Measurements from ENCODE around the gene MAP6D1. TPM values are rescaled to one million over a fixed set of nuclear protein-coding genes. Genes with fewer than 3 reads are reported as not detected.

The MAP6D1 gene
- total and polyA plus RNA-seq, 2 donors from 2014 or later: 1.4 to 1.5 TPM

DNA sequence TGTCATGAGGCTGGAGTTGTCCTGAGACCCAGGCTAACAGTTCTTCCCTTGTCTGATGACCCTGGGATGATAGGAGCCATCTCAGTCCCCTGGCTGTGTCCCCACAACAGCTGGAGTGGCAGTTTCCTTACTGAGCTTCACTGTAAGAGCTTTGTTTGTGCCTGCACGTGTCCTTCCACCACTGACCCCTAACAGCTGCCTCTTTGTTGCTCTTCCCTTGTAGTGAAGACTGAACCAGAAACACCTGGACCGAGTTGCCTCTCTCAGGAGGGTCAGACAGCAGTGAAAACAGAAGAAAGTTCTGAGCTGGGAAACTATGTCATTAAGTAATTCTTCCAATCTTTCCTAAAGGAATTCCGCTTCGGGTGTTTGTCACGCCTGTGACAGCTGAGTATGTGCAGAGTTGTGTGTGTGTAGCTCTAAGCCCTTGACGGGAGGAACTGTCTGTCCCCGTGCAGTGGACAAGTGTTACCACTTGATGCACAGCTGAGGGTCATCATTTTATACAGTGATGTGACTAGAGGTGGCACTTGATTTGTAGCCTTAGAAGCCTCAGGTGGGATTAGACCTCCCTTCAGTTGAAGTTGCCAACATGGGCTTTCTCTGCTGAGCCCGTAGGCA, 25.0 kb downstream of the MAP6D1 start:
- Histone ChIP-seq H3K27ac (ENCODE audit: low read depth in 2 of 2, low read length in 2 of 2) (no peak overlapping the region), H3K36me3 (ENCODE audit: control insufficient read depth in 2 of 3, insufficient read depth in 3 of 3, low read length in 3 of 3) (peaks cover 4 to 39% (median 37%) of the 10 kb centered on the region in 3 donors), H3K4me3 (ENCODE audit: low read length in 3 of 3) (no peak overlapping the region), H3K4me1 (ENCODE audit: control insufficient read depth in 2 of 3, insufficient read depth in 2 of 3, low read depth in 1 of 3, low read length in 3 of 3) (no peaks in the 10 kb centered on the region), H3K9me3 (ENCODE audit: control insufficient read depth in 2 of 3, insufficient read depth in 1 of 3, low read length in 3 of 3) (no peaks in the 10 kb centered on the region), H3K27me3 (ENCODE audit: control insufficient read depth, insufficient read depth, low read length) (no peaks in the 10 kb centered on the region), H3K9ac (ENCODE audit: low read length in 3 of 3) (no peak overlapping the region)
- TF ChIP-seq, protein P1, sequence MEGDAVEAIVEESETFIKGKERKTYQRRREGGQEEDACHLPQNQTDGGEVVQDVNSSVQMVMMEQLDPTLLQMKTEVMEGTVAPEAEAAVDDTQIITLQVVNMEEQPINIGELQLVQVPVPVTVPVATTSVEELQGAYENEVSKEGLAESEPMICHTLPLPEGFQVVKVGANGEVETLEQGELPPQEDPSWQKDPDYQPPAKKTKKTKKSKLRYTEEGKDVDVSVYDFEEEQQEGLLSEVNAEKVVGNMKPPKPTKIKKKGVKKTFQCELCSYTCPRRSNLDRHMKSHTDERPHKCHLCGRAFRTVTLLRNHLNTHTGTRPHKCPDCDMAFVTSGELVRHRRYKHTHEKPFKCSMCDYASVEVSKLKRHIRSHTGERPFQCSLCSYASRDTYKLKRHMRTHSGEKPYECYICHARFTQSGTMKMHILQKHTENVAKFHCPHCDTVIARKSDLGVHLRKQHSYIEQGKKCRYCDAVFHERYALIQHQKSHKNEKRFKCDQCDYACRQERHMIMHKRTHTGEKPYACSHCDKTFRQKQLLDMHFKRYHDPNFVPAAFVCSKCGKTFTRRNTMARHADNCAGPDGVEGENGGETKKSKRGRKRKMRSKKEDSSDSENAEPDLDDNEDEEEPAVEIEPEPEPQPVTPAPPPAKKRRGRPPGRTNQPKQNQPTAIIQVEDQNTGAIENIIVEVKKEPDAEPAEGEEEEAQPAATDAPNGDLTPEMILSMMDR (IDR thresholded peaks at IDR 0.05; ENCODE audit: borderline replicate concordance, extremely low read depth, insufficient read depth): no peak
- DNase-seq: no peak
- intact Hi-C loops (cut with DNase I): no loop called here
- no peak for FAIRE-seq

DNA sequence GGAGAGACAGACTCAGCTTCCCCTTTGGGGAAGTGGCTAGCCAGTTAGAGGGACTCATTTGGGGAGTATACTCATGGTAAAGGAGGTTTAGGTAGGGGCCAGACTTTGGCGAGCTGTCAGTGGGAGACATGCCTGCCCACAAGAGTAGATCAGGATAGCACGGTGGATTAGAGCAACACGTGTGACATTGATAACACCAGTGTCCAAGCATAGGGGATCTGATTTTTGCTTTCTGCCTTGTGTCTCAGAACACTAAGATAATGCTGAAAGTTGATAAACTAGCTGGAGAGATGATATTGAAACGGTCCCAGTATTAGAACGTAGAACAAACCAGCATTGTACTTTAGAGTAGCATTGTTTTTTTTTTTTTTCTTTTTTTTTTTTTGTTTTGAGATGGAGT, 25.9 kb downstream of the MAP6D1 start:
- no peaks in the 10 kb centered on the region for H3K4me1 ChIP-seq (ENCODE audit: control insufficient read depth in 2 of 3, insufficient read depth in 2 of 3, low read depth in 1 of 3, low read length in 3 of 3)
- no peaks in the 10 kb centered on the region for H3K9me3 ChIP-seq (ENCODE audit: control insufficient read depth in 2 of 3, insufficient read depth in 1 of 3, low read length in 3 of 3)
- no peaks in the 10 kb centered on the region for H3K27me3 ChIP-seq (ENCODE audit: control insufficient read depth, insufficient read depth, low read length)
- H3K4me3 ChIP-seq (ENCODE audit: low read length in 3 of 3): no peak overlapping the region
- TF ChIP-seq, protein P1 (IDR thresholded peaks at IDR 0.05; ENCODE audit: borderline replicate concordance, extremely low read depth, insufficient read depth): no peak
- intact Hi-C loops (cut with DNase I): no loop called here
- no peak for FAIRE-seq
- H3K27ac ChIP-seq (ENCODE audit: low read depth in 2 of 2, low read length in 2 of 2): no peak overlapping the region
- H3K36me3 ChIP-seq (ENCODE audit: control insufficient read depth in 2 of 3, insufficient read depth in 3 of 3, low read length in 3 of 3): peaks cover 4 to 39% (median 37%) of the 10 kb centered on the region in 3 donors
- H3K9ac ChIP-seq (ENCODE audit: low read length in 3 of 3): no peak overlapping the region
- no peak for DNase-seq

DNA sequence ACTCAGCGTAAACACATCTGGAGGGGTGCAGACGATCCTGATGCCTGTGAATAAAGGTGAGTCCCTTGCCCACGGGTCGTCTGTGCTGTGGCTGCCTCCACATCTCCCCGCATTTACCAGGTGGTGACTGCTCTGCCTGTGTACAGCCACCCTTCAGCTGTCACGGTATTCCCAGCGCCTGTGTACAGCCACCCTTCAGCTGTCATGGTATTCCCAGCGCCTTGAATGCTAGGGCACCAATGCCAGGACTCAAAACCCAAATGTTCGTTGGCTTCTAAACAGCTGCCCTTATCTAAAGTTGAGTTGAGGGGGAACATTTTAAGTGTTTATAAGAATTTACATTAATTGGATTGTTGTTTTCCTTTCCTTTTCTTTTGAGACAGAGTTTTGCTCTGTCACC, 27.4 kb downstream of the MAP6D1 start:
- intact Hi-C loops (cut with DNase I): no loop called here
- no peak overlapping the region for H3K9ac ChIP-seq (ENCODE audit: low read length in 3 of 3)
- H3K27ac ChIP-seq (ENCODE audit: low read depth in 2 of 2, low read length in 2 of 2): no peak overlapping the region
- no peaks in the 10 kb centered on the region for H3K27me3 ChIP-seq (ENCODE audit: control insufficient read depth, insufficient read depth, low read length)
- TF ChIP-seq, protein P1 (IDR thresholded peaks at IDR 0.05; ENCODE audit: borderline replicate concordance, extremely low read depth, insufficient read depth): no peak
- FAIRE-seq (no peak), DNase-seq (no peak)
- H3K4me3 ChIP-seq (ENCODE audit: low read length in 3 of 3): no peak overlapping the region
- no peaks in the 10 kb centered on the region for H3K4me1 ChIP-seq (ENCODE audit: control insufficient read depth in 2 of 3, insufficient read depth in 2 of 3, low read depth in 1 of 3, low read length in 3 of 3)
- H3K9me3 ChIP-seq (ENCODE audit: control insufficient read depth in 2 of 3, insufficient read depth in 1 of 3, low read length in 3 of 3): no peaks in the 10 kb centered on the region
- H3K36me3 ChIP-seq (ENCODE audit: control insufficient read depth in 2 of 3, insufficient read depth in 3 of 3, low read length in 3 of 3): peaks cover 6 to 35% (median 32%) of the 10 kb centered on the region in 3 donors

DNA sequence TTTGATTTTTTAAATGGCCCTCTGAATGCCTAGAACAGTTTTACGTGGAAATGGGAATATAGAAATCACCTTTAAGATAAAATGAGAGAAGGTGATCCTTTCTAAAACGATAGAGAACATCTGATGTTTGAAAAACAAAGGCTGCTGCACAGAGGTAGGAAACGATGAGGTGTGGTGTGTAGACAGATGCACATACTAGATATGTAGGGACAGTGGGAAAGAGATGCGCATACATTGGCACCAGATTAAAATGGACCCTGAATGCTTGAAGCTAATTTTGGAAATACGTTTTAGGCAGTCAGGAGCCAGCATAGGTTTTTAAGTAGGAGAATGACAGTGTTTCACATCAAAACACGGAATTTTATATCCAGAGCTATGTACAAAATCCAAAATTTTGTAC, 29.0 kb downstream of the MAP6D1 start:
- Histone ChIP-seq H3K27me3 (ENCODE audit: control insufficient read depth, insufficient read depth, low read length) (no peaks in the 10 kb centered on the region), H3K27ac (ENCODE audit: low read depth in 2 of 2, low read length in 2 of 2) (no peak overlapping the region), H3K36me3 (ENCODE audit: control insufficient read depth in 2 of 3, insufficient read depth in 3 of 3, low read length in 3 of 3) (peaks cover 6 to 25% (median 22%) of the 10 kb centered on the region in 3 donors), H3K4me3 (ENCODE audit: low read length in 3 of 3) (no peak overlapping the region), H3K4me1 (ENCODE audit: control insufficient read depth in 2 of 3, insufficient read depth in 2 of 3, low read depth in 1 of 3, low read length in 3 of 3) (no peaks in the 10 kb centered on the region), H3K9me3 (ENCODE audit: control insufficient read depth in 2 of 3, insufficient read depth in 1 of 3, low read length in 3 of 3) (no peaks in the 10 kb centered on the region), H3K9ac (ENCODE audit: low read length in 3 of 3) (no peak overlapping the region)
- TF ChIP-seq, protein P1 (IDR thresholded peaks at IDR 0.05; ENCODE audit: borderline replicate concordance, extremely low read depth, insufficient read depth): no peak
- intact Hi-C loops (cut with DNase I): no loop called here
- DNase-seq: no peak
- FAIRE-seq: no peak
